CD4-positive, alpha-beta T cell treated with Interferon gamma for 1 hour (primary cell): ENCODE results near the gene CMTM2.

Source experiments
- DNase-seq: peaks from one replicate; pipeline ENCODE4 v3.0.0-alpha.2; 2020

The CMTM2 gene, protein sequence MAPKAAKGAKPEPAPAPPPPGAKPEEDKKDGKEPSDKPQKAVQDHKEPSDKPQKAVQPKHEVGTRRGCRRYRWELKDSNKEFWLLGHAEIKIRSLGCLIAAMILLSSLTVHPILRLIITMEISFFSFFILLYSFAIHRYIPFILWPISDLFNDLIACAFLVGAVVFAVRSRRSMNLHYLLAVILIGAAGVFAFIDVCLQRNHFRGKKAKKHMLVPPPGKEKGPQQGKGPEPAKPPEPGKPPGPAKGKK

DNA sequence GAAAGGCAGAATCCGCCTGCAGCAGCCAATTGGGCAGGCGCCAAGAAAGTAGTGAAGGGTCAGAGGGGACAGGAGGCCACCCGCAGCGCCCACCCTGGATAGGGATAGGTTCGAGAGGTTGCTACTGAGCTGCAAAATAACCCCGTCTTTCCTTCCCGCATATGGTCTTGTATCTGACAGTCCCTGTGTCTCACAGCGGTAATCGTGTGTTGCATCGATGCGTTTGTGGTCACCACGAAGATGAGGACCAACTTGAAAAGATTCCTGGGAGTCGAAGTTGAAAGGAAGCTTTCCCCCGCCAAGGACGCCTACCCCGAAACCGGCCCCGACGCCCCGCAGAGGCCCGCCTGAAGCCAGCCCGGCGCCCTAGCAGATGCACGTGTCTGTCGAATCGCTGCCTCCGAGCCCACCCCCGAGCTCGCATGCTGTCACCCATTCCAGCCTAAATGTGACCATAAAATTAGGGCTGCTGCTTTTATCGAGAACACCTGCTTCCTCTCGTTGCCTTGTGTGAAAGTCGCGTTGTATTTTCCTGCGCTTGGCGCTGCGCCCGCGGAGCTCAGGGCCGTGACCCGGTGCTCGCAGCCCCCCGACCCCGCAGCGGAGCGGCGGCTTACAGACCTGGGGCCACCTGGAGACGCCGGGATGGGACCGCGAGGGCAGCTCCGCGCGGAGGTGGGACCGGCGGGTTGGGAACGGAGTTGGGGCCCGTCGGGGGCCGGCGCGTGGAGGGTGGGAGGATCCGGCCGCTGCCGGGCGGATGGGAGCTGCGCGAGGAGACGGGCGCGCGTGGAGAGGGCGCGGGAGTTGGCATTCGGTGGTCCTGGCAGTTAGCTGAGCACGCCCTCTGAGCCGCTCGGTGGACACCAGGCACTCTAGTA lies at the start of gene CMTM2:
Gene CMTM2 (plus strand): TSS at position 813 of the 881 bp plus-strand sequence. CDS start 145 bp downstream, outside the sequence.
- no peak for DNase-seq

- no peak for DNase-seq
These were observed 49.8 kb upstream of the CMTM2 start for GRCh38 chr16:66529475-66529874.

GRCh38 chr16:66534376-66534799 lies 44.9 kb upstream of the CMTM2 start:
- no peak for DNase-seq

GRCh38 chr16:66536525-66536924 lies 42.7 kb upstream of the CMTM2 start:
- DNase-seq: no peak

GRCh38 chr16:66537236-66537635 lies 42.0 kb upstream of the CMTM2 start:
- no peak for DNase-seq

GRCh38 chr16:66538910-66539309 lies 40.4 kb upstream of the CMTM2 start:
- no peak for DNase-seq

DNA sequence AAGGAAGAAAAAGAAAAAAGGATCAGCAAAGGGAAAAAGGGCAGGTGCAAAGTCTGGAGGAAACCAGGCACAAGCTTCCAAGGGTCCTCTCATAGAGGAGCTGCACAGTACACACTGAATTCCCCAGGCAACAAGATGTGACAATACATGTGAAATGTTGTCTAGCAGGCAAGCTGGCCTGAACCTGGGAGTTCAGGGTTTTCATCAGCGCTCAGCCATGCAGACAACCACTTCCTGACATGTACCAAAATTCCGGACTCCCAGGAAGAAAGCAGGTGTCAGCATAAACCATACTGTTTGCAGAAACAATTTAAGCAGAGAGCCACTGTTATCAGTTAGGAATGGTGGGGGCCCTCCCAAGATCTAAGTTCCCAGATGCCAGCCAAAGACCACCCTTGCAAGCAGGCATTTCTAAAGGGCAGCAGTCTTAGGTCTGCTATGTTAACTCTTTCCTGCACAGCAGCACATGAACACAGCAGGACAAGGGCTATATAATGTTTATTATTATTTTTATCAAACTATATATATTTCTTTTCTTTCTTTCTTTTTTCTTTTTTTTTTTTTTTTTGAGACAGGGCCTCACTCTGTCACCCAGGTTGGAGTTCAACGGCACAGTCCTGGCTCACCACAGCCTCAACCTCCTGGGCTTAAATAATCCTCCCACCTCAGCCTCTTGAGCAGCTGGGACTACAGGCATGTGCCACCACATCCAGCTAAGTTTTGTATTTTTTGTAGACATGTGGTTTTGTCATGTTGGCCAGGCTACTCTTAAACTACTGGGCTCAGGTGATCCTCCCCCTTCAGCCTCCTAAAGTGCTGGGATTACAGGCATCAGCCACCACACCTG lies 39.4 kb upstream of the CMTM2 start:
- no peak for DNase-seq

- no peak for DNase-seq
These were observed 37.6 kb upstream of the CMTM2 start for GRCh38 chr16:66541388-66542355.

DNA sequence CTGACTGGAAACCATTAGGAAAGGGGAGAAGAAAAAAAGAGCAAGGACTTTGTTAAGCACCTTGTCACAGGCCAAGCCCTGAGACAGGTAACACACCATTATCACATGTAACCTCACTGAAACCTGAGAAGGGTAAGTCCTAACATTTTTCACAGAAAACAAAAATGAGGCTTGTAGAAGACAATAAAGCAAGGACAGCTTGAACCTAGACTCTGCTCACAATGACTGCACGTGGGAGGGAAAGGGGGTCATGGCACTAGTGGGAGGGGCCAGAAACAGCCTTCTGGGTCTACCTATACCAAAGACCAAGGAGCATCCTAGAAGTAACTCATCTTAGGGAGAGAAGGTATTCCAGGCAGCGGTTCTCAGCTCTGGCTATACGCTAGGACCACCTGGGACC lies 36.9 kb upstream of the CMTM2 start:
- DNase-seq: no peak

GRCh38 chr16:66543541-66543940 lies 35.7 kb upstream of the CMTM2 start:
- DNase-seq: no peak

GRCh38 chr16:66544016-66544757 lies 35.1 kb upstream of the CMTM2 start:
- DNase-seq: no peak

DNA sequence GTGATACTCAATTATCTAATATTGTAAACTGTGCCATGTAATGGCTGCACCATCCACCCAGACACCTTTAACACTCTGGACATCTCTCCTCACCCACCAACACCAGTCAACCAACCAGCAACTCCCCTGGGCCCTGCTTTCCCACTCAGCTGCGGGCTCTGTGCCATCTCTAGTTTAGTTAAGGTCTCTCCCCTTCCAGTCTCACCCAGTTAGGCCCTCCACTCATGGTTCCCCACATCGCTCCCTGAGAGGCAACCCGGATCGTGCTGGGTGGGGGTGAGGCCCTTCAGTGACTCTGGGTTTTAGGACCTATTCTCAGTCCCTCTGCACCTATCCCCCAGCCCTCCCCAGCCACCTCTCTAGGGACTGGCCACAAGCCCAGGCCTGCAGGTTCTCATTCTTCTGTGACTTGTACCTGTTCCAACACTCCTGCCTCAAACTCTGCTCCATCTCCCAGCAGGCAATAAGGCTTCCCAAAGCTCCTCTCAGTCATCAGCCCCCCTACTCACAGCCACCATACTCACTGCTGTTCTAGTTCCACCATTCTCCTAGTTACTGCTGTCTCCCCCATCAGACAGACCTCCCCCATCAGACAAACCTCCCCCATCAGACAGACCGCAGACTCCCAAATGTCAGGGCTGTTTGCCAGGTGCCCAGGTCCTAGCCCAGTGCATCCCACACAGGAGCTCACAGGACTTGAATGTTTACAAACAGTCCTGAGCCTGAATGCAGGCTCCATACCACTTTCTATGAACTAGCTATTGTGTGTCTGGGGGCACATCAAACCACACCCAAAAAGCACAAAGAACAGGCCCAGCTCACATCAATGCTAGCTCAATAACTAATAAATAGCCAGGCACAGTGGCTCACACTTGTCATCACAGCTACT lies 31.9 kb upstream of the CMTM2 start:
- DNase-seq: no peak

DNA sequence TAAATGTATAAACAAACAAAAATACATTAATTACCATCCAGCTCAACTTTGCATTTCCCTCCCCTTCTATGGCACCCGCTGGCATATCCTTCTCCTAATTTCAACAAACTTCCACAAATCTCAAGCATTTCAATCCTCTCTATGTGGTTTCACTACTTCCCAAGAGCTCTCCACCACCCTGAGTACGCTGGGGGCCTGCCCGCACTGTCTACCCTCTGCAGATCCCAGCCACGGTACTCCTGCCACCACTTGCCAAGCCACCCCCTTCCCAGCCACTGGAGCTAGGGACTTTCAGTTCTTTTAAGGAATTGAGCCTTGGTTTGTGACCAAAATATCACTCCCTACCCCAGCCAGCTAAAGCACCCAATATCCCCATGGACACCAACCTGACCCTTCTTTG lies 31.2 kb upstream of the CMTM2 start:
- DNase-seq: no peak

DNA sequence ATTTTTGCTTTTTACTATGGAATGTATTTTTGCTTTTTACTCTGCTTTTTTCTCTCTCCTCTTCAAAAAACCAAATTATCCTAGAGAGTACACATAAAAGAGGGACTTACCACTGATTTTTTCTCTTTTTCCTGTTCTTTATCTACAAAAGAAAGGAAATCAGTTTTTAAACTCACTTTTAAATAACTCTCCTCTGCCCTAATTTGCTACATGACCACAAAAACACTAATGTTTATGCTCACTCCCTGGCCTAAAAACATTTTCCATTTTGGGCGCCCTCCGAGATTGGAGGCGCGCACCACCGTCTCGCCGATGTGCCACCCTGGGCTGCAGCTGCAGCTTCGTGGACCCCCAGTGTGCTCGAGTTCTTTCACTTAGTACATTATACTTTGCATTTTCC lies 30.4 kb upstream of the CMTM2 start:
- no peak for DNase-seq

DNA sequence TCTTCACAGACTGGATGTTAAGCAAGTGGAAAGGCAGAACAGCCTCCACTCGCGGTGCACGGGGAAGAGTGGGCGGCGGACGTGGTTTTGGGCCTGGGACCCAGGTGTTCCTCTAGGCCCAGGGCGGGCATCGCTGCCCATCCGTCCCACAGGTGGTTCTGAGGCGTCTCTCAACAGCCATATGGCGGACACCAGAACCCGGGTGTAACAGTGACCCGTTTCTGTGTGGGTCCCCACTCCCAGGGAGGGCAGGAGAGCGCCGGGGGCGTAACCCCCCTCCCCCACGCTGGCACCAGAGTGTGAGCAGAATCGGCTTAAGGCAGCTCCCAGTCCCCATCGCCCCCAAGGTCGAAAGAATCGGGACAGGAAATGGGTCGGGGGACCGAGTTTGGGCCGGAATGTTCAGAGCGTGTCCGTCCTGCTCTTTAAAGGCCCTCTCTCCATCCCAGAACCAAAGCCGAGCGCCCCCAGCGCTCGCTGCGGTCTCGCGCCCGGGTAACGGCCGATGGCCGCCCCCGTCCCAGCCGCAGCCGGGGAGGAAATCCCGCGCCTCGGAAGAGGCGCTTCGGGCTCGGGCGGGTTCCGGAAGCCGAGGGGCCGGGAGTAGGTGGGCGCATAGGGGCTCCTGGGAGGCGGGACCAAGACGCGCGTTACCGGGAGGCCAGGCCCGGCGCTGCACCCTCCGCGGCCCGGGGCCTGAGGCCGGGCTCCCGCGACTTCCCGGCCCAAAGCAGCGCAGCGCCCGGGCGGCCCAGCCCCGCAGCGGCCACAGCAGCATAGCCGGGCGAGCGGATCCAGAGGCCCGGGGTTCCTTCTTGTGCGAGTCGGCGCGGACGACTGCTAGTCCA lies 29.8 kb upstream of the CMTM2 start, which contains the start of gene TK2:
Gene TK2 (minus strand): TSS at position 839 of the 848 bp plus-strand sequence. CDS start 61 bp downstream, at position 778.
- peak; percentile 48 for DNase-seq

DNA sequence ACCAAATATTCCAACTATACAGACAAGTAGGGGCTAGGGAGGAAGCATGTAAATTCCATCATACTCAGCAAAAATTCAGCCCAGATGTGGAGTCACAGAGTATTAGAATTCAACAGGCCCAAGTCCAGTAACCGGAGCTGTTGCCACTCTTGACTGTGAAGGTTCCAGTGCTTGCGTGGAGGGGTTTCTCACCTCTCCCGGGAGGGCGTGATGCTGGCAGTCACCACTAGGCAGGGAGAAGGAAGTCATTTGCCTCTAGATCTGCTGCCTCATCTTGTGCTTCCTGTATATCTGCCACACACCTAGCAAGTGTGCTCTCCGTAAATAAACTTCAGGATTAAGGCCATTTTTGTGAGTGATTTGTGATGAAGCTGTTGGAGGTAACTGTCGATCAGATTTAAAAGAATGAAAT lies 27.9 kb upstream of the CMTM2 start:
- peak; percentile 65 for DNase-seq

GRCh38 chr16:66551788-66552285 lies 27.4 kb upstream of the CMTM2 start:
- no peak for DNase-seq

- peak; percentile 92 for DNase-seq
These were observed 26.7 kb upstream of the CMTM2 start, which contains the start of gene CKLF for GRCh38 chr16:66552286-66553177. CKLF (plus strand) TSS chr16:66552576; CDS start chr16:66552716, 140 bp downstream.
